ENCODE measurements around the gene P2RX4. TPM values are rescaled to one million over a fixed set of nuclear protein-coding genes. Genes with fewer than 3 reads are reported as not detected.

The P2RX4 gene
- total and polyA plus RNA-seq, 2 of the 13 experiments (the other 11 are each of a cell fraction or from before 2014, with no cell fraction given), result 13.8 to 30.8 TPM

GRCh38 chr12:121274036-121274763, 64.3 kb downstream of the P2RX4 start:
- Histone ChIP-seq H3K9ac (ENCODE audit: insufficient read depth, low read depth, low read length) (no peak overlapping the region), H3K9me3 (ENCODE audit: low read length) (no peaks in the 10 kb centered on the region), H3K4me1 (ENCODE audit: insufficient read depth, low read length) (no peaks in the 10 kb centered on the region), H3K4me2 (ENCODE audit: low read depth, low read length) (no peak overlapping the region), H4K20me1 (ENCODE audit: insufficient read depth, low read length) (no peaks in the 10 kb centered on the region), H3K27me3 (ENCODE audit: control insufficient read depth in 1 of 2, insufficient read depth in 2 of 2, low read length in 2 of 2) (no peaks in the 10 kb centered on the region), H3K36me3 (replicated peaks in 1 of 2; ENCODE audit: control insufficient read depth in 1 of 2, insufficient read depth in 2 of 2, low read length in 2 of 2) (peaks cover 15 to 29% of the 10 kb centered on the region in 2 experiments; a peak in 4 of 5 replicates), H3K4me3 (replicated peaks in 1 of 3; ENCODE audit: insufficient read depth in 1 of 3, low read depth in 2 of 3, low read length in 3 of 3) (no peak overlapping the region), H2AFZ (ENCODE audit: low read length) (no peak overlapping the region), H3K27ac (ENCODE audit: extremely low read length, insufficient read depth, low read length) (no peak overlapping the region), H3K79me2 (ENCODE audit: insufficient read depth, low read length) (peaks cover 4% of the 10 kb centered on the region)
- ATAC-seq (no peak), FAIRE-seq (no peak), DNase-seq (ENCODE audit: low spot score) (no peak)
- POLR2A ChIA-PET, result interaction anchor here (0.6 to 1.0 kb wide), 2 partner anchors 10 to 143 kb away, joined by 3 to 4 read pairs; no protein-coding TSS in a partner anchor
- in situ Hi-C loops (cut with HindIII; ENCODE audit: extremely low pct_ligation_motif_present, low pct_unique_long_range_greater_than_20kb) (no loop called here), intact Hi-C loops (cut with micrococcal nuclease; ENCODE audit: unreplicated experiment) (no loop called here)
- TF ChIP-seq ZFP91 (CRISPR knock-in tag; IDR thresholded peaks at IDR 0.05; ENCODE audit: borderline replicate concordance) (no peak), ZNF768 (CRISPR knock-in tag; IDR thresholded peaks at IDR 0.05) (no peak), MAX (IDR thresholded peaks at IDR 0.05) (no peak), RBFOX2 (IDR thresholded peaks at IDR 0.05; ENCODE audit: low read depth, low read length) (0 out of 2 replicates have a peak, but pooled peaks have one; percentile 27), AGO2 (optimal IDR thresholded peaks at IDR 0.05; ENCODE audit: low read depth, low read length) (peak; percentile 54), EZH2 (conservative IDR thresholded peaks at IDR 0.05; ENCODE audit: low read depth, low read length) (no peak)
- CTCF ChIA-PET (ENCODE audit: low intra/inter-chr PET ratio, low total read pairs), result no interaction called here
- no TSS peak for BruUV-seq (replicated peaks)
- 99% methylated on average over 12 of the region's 35 CpGs for WGBS (ENCODE audit: low lambda C conversion rate)
